Thyroid gland (tissue), 4 donors: ENCODE data around the gene ARMH1.

Experiments
- CTCF ChIP-seq, 6 experiments: fragments of 200-600 bp in 3 of 6; fragments of 450-650 bp in 3 of 6; sonication (generic) in 3 of 6; IDR thresholded peaks; one replicate each; pipeline ENCODE4 v1.5.1; 2016 to 2019; ENCODE audit warnings: antibody characterized with exemption in 6 of 6, mild to moderate bottlenecking in 2 of 6, inconsistent platforms in 1 of 6, moderate library complexity in 1 of 6
- POLR2A ChIP-seq, 2 donors: fragments of 450-650 bp; IDR thresholded peaks; one replicate each; pipeline ENCODE4 v1.6.1; 2017; ENCODE audit warnings: antibody characterized with exemption in 2 of 2, mild to moderate bottlenecking in 2 of 2, moderate library complexity in 1 of 2

- no peak for TF ChIP-seq CTCF (IDR thresholded peaks at IDR 0.05)
- no peak for TF ChIP-seq POLR2A (IDR thresholded peaks at IDR 0.05)
These were observed 3.5 kb upstream of the ARMH1 start for GRCh38 chr1:44670751-44671640.
